Left colon (tissue), 2 donors: ENCODE data around the gene TPD52L1. TPM values are rescaled to one million over a fixed set of nuclear protein-coding genes. Genes with fewer than 3 reads are reported as not detected.

ENCODE experiments used
- ATAC-seq: fragments of 200-7000 bp; cut with Tn5 transposase; one replicate; pipeline ENCODE4 v1.9.1; 2020; ENCODE audit warnings: mild to moderate bottlenecking, moderate library complexity
- DNase-seq, 2 donors: peaks; one replicate each; pipeline ENCODE4 v3.0.0-alpha.2; 2020
- intact Hi-C, 2 donors: fragments of 100-400 bp; cut with DNase I in 1 of 2; cut with micrococcal nuclease in 1 of 2; formaldehyde crosslinking; loops; one replicate each; pipeline versions ENCODE4 v1.11.2 to v1.14.0; 2022; cut with DNase I, micrococcal nuclease
- total RNA-seq, 2 donors: library from RNA; stranded (reverse); fragmentation: NEBNext Ultra II Directional; extraction: Animal tissue kit (Norgen Biotek cat#: 25700); gene quantifications; one replicate each; pipeline ENCODE4 v1.2.1, GENCODE V29; 2021
- donor health status: DM: no; HTN: no; CAD: no.
- donor health status: DM: yes; HTN: yes; CAD: no.

Gene TPD52L1
- total RNA-seq, 2 donors from 2014 or later: 11.4 to 15.8 TPM

DNA sequence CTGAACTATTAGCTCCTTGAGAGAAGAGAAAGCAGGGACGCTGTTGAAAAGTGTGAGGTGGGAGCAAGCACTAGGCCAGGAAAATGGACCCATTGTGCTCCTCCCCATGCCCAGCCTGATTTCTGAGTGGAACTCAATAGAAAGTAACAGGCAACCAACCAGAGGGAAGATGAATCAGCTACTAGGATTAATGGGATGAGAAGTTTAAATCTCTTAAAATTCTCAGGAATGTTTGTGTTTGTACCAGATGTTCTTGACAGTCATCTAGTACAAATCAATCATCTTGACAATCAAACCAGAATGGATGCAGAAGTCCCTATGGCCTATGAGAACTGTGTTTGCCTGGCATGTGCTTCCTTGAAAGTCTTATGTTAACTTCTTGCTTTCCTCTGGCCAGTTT is 99.3 kb downstream of the TPD52L1 start:
- ATAC-seq (no peak), DNase-seq (no peak)
- intact Hi-C loops: no loop called here

DNA sequence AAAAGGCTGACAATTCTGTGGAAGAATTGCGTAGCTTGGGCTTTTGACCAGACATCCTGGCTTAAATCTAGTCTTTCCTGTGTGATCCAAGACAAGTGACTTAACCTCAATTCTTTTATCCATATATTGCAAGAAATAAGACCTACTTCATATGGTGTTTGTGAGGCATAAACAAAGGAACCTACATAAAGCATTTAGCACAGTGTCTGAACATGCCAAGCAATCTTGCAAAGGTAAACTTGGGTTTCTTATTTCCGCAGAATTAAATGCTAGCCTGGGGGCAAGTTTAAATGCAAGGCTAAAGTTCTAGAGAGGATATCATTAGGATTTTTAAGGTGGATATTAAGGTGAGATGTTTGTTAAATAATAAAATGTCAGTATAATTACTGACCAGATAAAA is 100.3 kb downstream of the TPD52L1 start:
- DNase-seq (no peak), ATAC-seq (no peak)
- intact Hi-C loops: no loop called here

DNA sequence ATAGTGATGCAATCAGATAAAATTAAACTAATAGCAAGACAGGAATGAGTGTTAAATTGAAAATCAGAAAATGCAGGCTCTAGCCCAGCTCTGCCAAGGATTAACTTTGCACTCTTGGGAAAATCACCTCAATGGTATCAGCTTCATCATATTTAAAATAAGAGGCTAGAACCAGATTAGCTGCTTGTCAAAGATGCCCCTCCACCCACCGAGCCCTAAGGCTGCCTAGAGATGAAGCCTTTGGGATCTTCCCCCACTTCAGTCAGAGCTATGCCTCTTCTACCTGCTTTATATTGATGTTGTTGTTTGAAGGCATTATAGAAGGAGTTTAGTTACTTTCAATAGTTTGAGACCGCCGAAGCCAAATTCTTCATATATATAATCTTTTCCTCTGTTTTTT is 100.7 kb downstream of the TPD52L1 start:
- ATAC-seq: no peak
- intact Hi-C loops: no loop called here

DNA sequence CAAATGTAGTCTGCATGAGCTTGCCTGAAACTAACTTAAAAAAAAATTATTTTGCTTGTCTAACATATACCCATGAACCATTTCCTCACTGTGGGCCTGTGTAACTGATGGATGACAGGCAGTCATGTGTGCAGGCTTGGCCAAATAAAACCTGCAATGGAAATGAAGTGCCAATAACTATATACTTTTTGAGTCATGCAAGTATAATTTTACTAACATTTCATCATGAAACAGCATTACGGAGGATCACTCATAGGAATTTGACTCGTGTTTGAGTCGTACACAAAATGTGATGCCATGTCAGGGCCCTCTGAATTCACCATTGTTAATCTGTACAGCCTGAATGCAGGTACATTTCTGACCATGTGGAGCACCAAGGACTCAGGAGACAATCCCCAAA is 101.6 kb downstream of the TPD52L1 start:
- ATAC-seq: no peak
- no peak for DNase-seq
- intact Hi-C loops: no loop called here

More for the DNA sequence above, 100.7 kb downstream of the TPD52L1 start:
- no peak for DNase-seq

DNA sequence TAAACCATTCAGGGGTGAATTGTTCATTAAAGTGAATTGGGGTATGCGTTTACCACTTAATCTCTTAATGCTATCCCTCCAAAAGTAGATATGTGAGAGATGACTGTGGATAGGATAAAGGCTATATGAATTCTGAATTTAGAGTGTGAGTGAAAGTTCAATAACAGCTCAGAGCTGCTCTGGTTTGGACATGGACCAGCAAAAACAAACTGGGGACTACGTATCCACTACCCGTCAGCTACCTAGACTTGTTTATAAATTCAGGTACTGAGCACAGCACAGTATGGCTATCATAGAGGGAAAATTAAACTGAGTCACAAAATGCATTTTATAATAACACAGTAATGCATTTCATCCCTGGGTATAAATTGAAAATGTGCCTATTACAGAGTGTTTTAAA is 103.8 kb downstream of the TPD52L1 start:
- DNase-seq (no peak), ATAC-seq (no peak)
- intact Hi-C loops: no loop called here

DNA sequence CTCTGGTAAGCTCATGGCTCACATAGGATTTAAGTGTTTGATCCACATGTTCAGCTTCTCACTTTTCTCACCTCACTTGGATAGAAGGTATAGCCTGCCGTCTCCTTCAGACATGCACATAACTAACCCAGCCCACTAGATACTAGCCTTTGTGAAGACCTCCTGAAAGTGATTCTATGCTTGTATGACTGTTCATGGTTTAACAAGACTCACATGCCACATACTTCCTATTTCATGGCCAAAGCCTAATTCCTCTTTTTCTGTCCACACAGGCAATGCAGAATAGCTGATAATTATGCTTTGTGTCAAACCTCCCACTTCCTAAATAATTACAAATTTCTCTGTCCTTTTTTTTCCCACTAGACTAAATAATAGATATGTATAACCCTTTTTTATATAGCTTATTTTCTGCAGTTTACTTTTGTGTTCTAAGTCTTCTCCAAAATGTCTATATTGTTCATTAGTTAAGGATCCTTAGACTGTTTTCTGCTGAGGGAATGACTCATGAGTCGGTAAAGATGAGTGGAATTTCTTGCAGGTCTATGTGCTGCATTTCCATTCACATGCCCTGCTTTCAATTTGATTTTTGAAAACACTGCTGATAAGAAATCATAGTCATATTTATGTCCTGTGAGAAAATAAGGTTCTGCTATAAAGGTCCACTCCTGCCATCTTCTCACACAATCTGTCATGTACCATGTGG is 105.2 kb downstream of the TPD52L1 start:
- ATAC-seq: no peak
- DNase-seq: no peak
- intact Hi-C loops: no loop called here

DNA sequence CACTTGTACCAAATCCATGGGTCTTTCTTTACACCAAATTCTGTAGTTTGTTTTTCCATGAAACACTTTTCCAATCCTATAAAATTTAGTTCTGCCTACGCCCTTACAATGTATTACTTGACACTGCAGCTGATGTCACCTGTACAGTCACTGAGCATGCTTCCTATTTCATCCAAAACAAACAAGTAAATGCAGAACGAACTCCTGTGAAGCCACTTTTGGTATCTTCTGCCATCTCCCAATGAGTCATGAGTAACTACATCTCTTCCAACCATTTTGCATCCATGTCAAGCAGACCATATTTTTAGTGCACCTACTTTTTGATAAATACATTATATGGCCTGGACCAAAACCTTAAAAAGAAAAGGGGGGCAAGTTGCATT is 105.8 kb downstream of the TPD52L1 start:
- DNase-seq (no peak), ATAC-seq (no peak)
- intact Hi-C loops: no loop called here

DNA sequence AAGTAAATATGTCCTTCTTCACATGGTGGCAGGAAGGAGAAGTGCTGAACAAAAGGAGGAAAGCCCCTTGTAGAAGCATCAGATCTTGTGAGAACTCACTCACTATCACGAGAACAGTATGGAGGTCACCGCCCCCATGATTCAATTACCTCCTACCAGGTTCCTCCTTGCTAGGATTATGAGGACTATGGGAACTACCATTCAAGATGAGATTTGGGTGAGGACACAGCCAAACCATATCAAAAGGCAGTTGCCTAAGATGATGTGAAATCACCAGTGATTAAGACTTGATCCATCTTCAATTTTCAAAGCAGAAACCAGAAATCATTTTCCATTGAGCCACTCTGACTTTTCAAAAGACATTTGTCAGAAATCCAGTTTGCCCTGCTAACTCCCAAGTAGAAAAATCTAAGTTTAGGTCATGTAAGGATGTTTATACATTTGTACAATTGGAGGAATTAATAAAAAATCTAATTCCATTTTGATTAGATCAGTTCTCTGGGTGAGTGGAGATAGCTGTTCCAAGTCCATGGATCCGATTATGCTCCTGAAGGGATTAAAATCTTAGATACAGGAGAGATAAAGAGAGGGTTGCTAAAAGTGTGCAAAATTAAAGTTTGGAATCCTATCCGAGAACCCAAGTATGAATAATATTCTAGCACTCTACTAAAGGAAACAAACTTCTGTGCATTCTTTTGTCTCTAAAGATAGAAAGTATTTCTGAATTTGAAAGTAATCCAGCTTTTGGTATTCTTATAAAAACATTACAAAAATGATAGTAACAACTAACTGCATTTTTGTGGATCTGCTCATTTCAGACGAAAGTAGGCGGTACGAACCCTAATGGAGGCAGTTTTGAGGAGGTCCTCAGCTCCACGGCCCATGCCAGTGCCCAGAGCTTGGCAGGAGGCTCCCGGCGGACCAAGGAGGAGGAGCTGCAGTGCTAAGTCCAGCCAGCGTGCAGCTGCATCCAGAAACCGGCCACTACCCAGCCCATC is 108.7 kb downstream of the TPD52L1 start:
- ATAC-seq: no peak
- intact Hi-C loops: no loop called here
- DNase-seq: no peak

DNA sequence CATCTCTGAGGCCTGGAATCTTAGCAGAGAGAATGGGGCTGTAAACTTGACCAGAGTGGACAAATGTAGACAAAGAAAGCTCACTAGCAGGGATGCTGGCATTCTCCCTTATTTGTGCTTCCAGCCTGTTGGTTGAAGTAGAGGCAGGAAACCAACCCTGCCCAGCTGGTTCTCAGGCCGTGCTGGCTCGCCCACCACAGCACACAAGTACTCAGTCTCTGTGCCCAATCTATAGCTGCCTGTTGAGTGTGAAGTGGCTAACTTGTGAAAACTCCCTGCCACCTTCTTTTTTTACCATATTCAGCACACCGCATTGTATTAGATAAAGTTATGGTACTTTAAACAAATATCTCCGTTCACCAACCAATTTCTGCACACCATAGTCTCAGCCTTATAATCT is 110.9 kb downstream of the TPD52L1 start:
- intact Hi-C loops: no loop called here
- DNase-seq: no peak
- ATAC-seq: no peak

DNA sequence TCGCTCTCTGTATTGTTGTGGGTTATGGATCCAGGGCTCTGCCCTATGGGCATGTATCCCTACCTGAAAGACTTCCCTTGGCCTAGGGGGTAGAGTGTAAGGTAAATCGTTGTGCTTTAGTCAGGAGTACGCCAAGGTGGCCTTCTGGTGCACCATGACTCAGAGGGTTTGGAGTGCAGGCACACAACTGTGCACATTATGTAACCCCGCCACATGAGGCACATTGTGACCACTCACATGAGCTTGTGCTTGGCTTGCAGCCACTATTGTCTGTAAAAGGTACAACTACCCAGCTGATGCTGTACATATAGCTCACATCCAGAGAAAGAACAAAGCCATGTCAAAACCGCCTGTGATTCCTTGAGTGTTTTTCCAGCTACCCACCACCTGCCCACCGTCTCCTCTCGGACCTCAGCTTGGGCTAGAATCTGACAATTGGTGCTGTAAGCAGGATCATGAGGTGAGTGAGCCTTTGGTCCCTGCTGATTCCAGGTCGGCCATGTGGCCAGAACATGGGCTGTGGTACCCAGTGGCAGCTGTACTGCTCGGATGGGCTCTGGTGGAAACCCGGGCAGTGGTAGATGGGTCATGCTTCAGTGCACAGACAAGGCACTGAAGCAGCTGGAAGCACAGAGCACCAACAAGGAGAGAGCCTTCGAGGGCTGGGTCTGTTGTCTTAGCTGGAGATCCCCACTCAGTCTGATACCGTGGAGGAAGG is 114.4 kb downstream of the TPD52L1 start:
- DNase-seq: no peak
- intact Hi-C loops: no loop called here
- ATAC-seq: no peak

DNA sequence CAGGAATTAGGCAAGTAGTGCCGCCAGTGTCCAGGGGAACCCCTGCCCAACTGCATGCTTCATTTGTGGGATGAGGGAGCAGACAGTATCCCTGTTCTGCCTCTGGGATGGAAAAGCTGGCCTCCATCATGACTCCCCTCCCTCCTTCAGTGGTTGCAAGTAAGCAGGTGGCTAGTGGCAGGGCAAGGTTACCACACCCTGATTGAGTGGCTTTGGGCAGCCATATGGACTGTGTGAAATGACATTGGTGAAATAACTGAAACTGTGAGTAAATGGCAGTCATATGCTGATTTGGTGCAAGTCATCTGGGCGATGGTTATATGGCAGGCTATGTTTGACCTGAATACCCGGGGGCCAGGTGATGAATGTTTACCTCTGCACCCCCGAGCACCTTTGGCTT is 115.2 kb downstream of the TPD52L1 start:
- ATAC-seq (peak; percentile 52), DNase-seq (no peak)
- intact Hi-C loops: no loop called here

DNA sequence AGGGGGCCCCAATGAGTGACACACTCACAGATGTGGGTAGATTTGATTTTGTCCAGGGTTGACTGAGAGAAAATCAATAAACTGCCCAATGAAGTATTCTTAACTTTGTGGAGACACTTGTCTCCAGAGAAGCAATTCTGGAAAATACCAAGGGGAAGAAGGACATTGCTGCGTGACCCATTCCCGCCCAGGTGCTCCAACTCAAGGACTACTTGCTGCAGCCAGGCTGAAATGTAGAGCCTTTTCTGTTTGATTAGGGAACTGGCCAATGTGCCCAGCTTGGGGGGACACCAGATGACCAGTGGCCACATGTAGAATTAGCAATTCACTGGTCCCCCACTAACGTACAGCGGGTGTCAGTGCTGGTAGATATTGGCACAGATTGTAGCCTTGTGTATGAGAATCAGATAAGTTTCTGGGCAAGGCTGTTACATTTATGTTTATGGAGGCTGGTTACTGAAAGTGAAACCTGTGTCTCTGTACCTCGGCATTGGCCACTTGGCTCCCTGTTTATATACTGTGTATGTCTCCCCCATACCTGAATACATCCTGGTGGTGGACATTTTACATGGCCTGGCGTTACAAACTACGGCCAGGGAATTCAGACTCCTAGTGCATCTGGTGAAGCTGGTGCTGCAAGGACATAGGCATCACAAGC is 115.9 kb downstream of the TPD52L1 start:
- ATAC-seq: peak; percentile 77
- no peak for DNase-seq
- intact Hi-C loops: no loop called here

DNA sequence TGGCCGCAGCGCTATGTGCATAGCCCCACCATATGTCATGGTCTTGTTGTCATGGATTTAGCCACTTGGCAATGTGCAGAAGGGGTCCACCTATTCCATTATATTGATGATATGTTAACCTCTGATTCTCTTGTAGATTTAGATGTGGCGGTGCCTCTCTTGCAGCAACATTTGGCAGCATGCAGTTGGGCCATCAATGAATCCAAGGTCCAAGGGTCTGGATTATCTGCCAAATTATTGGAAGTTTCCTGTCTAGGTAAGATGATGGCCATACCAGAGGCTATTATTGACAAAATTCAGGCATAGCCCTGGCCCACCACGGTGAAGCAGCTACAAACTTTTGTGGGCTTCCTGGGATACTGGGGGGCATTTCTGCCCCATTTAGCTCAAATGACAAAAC is 116.8 kb downstream of the TPD52L1 start:
- intact Hi-C loops: no loop called here
- no peak for DNase-seq
- ATAC-seq: no peak

DNA sequence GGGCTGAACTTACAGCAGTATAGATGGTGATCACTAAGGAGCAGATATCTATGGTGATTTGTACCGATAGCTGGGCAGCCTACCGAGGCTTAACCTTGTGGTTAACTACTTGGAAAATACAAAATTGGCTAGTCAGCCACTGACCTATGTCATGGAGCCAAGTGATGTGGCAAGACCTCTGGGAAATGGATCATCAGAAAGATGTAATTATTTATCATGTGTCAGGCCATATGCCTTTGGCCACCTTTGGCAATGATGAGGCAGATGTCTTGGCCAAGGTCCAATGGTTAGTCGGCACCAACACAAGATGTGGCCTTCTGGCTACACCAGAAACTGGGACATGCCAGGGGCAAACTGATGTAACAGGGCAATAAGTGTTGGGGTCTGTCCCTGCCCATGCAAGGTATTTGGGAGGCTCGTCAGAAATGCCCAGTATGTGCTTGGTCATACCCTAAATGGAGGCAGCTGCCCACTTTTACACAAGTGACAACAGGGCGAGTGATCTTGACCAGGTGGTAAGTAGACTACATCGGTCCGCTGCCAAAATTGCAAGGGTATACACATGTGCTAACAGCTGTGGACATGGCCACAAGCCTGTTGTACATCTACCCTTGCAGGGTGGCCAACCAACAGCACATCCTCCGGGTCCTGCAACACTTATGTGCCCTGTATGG is 118.0 kb downstream of the TPD52L1 start:
- DNase-seq: no peak
- intact Hi-C loops: no loop called here
- no peak for ATAC-seq

DNA sequence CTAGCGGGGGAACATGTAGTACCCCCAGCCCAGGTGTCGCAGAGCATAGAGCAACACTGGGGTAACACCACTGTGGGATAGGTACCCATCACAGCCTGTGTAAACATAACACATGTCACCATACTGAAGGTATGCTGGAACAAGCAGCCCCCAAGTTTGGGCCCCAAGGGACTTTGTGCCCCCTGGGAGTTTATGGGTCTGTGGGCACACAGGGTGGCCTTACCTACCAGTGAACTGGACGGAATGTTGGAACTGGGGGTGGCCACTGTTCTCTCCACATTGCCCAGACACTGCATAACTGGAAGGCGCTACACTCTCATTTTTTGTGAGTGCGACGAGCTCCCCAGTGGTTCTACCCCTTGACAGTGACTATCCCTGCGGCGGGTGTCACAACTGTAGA is 119.7 kb downstream of the TPD52L1 start:
- intact Hi-C loops: no loop called here
- DNase-seq (no peak), ATAC-seq (no peak)

DNA sequence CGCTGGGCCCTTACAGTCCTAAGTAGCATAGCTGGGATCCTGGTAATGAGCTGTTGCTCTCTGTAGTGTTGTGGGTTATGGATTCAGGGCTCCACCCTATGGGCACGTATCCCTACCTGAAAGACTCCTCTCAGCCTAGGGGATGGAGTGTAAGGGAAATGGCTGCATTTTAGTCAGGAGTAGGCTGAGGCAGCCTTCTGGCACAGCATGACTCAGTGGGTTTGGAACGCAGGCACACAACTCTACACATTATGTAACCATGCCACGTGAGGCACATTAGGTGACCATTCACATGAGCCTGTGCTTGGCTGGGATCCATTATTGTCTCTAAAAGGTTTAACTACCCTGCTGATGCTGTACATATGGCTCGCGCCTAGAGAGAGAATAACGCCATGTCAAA is 120.4 kb downstream of the TPD52L1 start:
- peak in 1 of 2 donors; percentile 70 for DNase-seq
- intact Hi-C loops: no loop called here
- ATAC-seq: peak; percentile 51

DNA sequence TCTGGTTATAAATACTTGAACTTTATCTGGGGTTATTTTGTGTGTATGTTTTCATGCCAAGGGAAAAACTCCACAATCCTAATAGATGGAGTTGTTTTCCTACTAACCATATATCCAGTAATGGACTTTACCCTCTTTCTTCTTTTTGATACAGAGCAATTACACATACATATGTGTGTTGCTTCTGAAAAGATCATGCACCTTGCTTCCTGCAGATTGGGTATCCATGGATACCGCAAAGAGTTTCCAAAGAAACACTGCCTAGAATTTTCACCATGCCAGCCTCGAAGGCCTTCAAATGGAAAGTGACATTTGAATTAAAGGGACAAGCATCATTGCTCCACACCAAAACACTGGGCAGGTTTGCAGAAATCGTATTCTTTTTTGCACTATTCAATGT is 121.4 kb downstream of the TPD52L1 start:
- ATAC-seq (peak; percentile 85), DNase-seq (no peak)
- intact Hi-C loops: no loop called here

DNA sequence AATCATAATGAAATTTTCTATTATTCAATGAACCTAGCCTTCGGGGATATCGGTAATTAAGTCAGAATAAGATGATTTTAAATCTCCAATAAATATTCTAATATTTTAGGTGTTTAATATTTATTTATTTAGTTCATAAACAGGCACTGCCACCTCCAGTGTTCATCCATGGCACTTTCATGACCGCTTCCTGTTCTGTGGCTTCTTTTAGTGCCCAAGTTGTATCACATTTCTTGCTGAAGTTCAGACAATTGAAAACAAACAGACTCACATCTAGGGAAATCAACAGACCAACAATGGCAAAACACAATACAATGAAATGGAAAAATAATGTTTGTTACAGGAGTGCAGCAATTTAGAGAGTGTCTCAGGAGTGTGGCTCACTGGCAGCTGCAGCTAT is 122.2 kb downstream of the TPD52L1 start:
- intact Hi-C loops: no loop called here
- ATAC-seq: no peak
- no peak for DNase-seq

DNA sequence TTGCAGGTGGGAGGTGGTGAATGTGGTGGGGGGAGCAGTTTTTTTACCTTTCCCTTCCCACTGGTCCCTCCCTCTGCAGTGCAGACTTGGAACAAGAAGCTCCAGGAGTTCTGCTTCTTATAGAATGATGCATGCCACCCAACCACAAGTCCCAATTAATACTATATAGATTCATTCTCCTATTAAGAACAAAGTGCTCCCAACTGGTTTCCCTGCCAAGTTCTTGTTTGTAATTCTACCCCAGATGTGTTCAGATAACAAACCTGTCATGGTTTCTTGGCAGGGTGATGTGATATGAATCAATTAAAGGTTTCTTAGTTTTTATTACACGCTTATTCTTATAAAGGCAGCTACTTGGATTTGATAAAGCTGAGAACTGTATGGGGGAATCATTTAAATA is 124.3 kb downstream of the TPD52L1 start:
- intact Hi-C loops: no loop called here
- no peak for DNase-seq
- no peak for ATAC-seq
